ACHN (cell line): ENCODE results near the gene MAGEC2.

ENCODE experiments used
- DNase-seq: peaks from one replicate; pipeline ENCODE4 v3.0.0-alpha.2; 2015
- in situ Hi-C: cut with HindIII; loops from 2 replicates; pipeline ENCODE4 v1.10.0; 2017; ENCODE audit warnings: low sequenced_read_pairs, low pct_ligation_motif_present, low pct_unique_long_range_greater_than_20kb

The MAGEC2 gene

GRCh38 chrX:142204522-142205433, at the start of gene MAGEC2:
MAGEC2 (minus strand) TSS chrX:142205290; CDS start chrX:142203987, 1,303 bp downstream.
- in situ Hi-C loops, result no loop called here
- no peak for DNase-seq

- in situ Hi-C loops, result no loop called here
Observed at GRCh38 chrX:142251680-142252079, 46.6 kb upstream of the MAGEC2 start.

GRCh38 chrX:142251202-142251601, 46.1 kb upstream of the MAGEC2 start:
- no peak for DNase-seq
- in situ Hi-C loops, result no loop called here

More at GRCh38 chrX:142251680-142252079, 46.6 kb upstream of the MAGEC2 start:
- DNase-seq, result no peak

- in situ Hi-C loops, result no loop called here
- DNase-seq, result no peak
Observed at GRCh38 chrX:142250502-142250901, 45.4 kb upstream of the MAGEC2 start.

GRCh38 chrX:142249721-142250120, 44.6 kb upstream of the MAGEC2 start:
- in situ Hi-C loops, result no loop called here
- no peak for DNase-seq

- in situ Hi-C loops, result no loop called here
- DNase-seq, result no peak
Observed at GRCh38 chrX:142244568-142244967, 39.5 kb upstream of the MAGEC2 start.

- in situ Hi-C loops, result no loop called here
Observed at GRCh38 chrX:142238536-142238935, 33.4 kb upstream of the MAGEC2 start.

GRCh38 chrX:142233400-142233799, 28.3 kb upstream of the MAGEC2 start:
- no peak for DNase-seq
- in situ Hi-C loops, result no loop called here

More at GRCh38 chrX:142238536-142238935, 33.4 kb upstream of the MAGEC2 start:
- no peak for DNase-seq

GRCh38 chrX:142214081-142214480, 9.0 kb upstream of the MAGEC2 start:
- in situ Hi-C loops, result no loop called here
- DNase-seq, result no peak

- no peak for DNase-seq
- in situ Hi-C loops, result no loop called here
Observed at GRCh38 chrX:142201113-142201512, 4.0 kb downstream of the MAGEC2 start.

GRCh38 chrX:142186103-142186502, 19.0 kb downstream of the MAGEC2 start:
- in situ Hi-C loops, result no loop called here
- DNase-seq, result no peak

- in situ Hi-C loops, result no loop called here
- DNase-seq, result no peak
Observed at GRCh38 chrX:142184756-142185602, 20.1 kb downstream of the MAGEC2 start.

GRCh38 chrX:142156567-142156966, 48.5 kb downstream of the MAGEC2 start:
- in situ Hi-C loops, result no loop called here
- no peak for DNase-seq
